ENCODE measurements around the gene WDR70. TPM values are rescaled to one million over a fixed set of nuclear protein-coding genes. Genes with fewer than 3 reads are reported as not detected.

The WDR70 gene
- total and polyA plus RNA-seq, 10 of the 15 experiments (the other 5 are each of a cell fraction or from before 2014, with no cell fraction given): 10.9 to 33.6 (median 29.1) TPM

- Histone ChIP-seq H3K9ac (ENCODE audit: control insufficient read depth, insufficient read depth, low read length) (no peak overlapping the region), H3K4me2 (ENCODE audit: control insufficient read depth, insufficient read depth) (no peak overlapping the region), H4K20me1 (ENCODE audit: control insufficient read depth, insufficient read depth) (no peaks in the 10 kb centered on the region), H2AFZ (ENCODE audit: control insufficient read depth, low read depth, low read length) (no peak overlapping the region), H3K36me3 (ENCODE audit: control insufficient read depth in 2 of 2, insufficient read depth in 2 of 2, low read length in 1 of 2) (no peaks in the 10 kb centered on the region), H3K4me3 (no peak overlapping the region), H3K4me1 (ENCODE audit: control insufficient read depth, insufficient read depth, low read length) (no peaks in the 10 kb centered on the region), H3K9me3 (replicated peaks; ENCODE audit: control insufficient read depth, insufficient read depth, low read length) (no peaks in the 10 kb centered on the region), H3K79me2 (ENCODE audit: control insufficient read depth, insufficient read depth, low read length) (no peaks in the 10 kb centered on the region), H3K27ac (ENCODE audit: control insufficient read depth, insufficient read depth) (no peak overlapping the region), H3K27me3 (replicated peaks in 1 of 2; ENCODE audit: control insufficient read depth in 2 of 2, insufficient read depth in 2 of 2, low read length in 1 of 2) (no peaks in the 10 kb centered on the region)
- ChIA-PET RAD21 (ENCODE audit: unreplicated experiment) (no interaction called here), POLR2A (no interaction called here), CTCF (interaction anchor here (0.9 to 1.6 kb wide), 3 partner anchors 9 to 152 kb away, joined by 3 to 7 read pairs (median 4); no protein-coding TSS in a partner anchor), SMC1A (ENCODE audit: uncharacterized antibody, unreplicated experiment) (interaction anchor here (1.0 kb wide), 1 partner anchor 155 kb away, joined by 3 read pairs; no protein-coding TSS in a partner anchor)
- ATAC-seq: no peak
- WGBS (ENCODE audit: insufficient coverage, insufficient replicate concordance, low lambda C conversion rate, missing lambda C conversion rate): 97% methylated on average over 2 of the region's 2 CpGs
- TF ChIP-seq IKZF2 (IDR thresholded peaks at IDR 0.05) (no peak), HCFC1 (IDR thresholded peaks at IDR 0.05; ENCODE audit: low read length) (no peak), ETV6 (conservative IDR thresholded peaks at IDR 0.05 in 1 of 2, IDR thresholded peaks at IDR 0.05 in 1 of 2; ENCODE audit: borderline replicate concordance in 1 of 2, low read depth in 1 of 2) (no peak), CHD1 (IDR thresholded peaks at IDR 0.05; ENCODE audit: low read depth, low read length) (no peak), MTA2 (IDR thresholded peaks at IDR 0.05; ENCODE audit: low read depth) (no peak), IRF4 (IDR thresholded peaks at IDR 0.05; ENCODE audit: low read depth, low read length) (no peak), SREBF1 (IDR thresholded peaks at IDR 0.05; ENCODE audit: low read length) (no peak), MEF2A (IDR thresholded peaks at IDR 0.05; ENCODE audit: insufficient read depth, low read depth, low read length) (no peak), CREM (IDR thresholded peaks at IDR 0.05; ENCODE audit: low read depth) (no peak), LARP7 (IDR thresholded peaks at IDR 0.05) (no peak), SP1 (IDR thresholded peaks at IDR 0.05; ENCODE audit: low read depth, low read length) (no peak), TCF3 (IDR thresholded peaks at IDR 0.05; ENCODE audit: borderline replicate concordance, insufficient read depth, low read depth, low read length) (no peak), BACH1 (IDR thresholded peaks at IDR 0.05; ENCODE audit: borderline replicate concordance) (no peak), ATF7 (IDR thresholded peaks at IDR 0.05; ENCODE audit: low read depth) (no peak), NRF1 (conservative IDR thresholded peaks at IDR 0.05; ENCODE audit: low read depth, low read length) (no peak), FOXM1 (IDR thresholded peaks at IDR 0.05; ENCODE audit: low read depth, low read length) (no peak), NFIC (IDR thresholded peaks at IDR 0.05; ENCODE audit: low read depth, low read length) (no peak)
- TF ChIP-seq, protein P1, sequence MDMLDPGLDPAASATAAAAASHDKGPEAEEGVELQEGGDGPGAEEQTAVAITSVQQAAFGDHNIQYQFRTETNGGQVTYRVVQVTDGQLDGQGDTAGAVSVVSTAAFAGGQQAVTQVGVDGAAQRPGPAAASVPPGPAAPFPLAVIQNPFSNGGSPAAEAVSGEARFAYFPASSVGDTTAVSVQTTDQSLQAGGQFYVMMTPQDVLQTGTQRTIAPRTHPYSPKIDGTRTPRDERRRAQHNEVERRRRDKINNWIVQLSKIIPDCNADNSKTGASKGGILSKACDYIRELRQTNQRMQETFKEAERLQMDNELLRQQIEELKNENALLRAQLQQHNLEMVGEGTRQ (IDR thresholded peaks at IDR 0.05; ENCODE audit: borderline replicate concordance, low read depth, low read length): no peak
- TF ChIP-seq, protein P2, sequence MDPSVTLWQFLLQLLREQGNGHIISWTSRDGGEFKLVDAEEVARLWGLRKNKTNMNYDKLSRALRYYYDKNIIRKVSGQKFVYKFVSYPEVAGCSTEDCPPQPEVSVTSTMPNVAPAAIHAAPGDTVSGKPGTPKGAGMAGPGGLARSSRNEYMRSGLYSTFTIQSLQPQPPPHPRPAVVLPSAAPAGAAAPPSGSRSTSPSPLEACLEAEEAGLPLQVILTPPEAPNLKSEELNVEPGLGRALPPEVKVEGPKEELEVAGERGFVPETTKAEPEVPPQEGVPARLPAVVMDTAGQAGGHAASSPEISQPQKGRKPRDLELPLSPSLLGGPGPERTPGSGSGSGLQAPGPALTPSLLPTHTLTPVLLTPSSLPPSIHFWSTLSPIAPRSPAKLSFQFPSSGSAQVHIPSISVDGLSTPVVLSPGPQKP (IDR thresholded peaks at IDR 0.05; ENCODE audit: low read depth, low read length): no peak
- in situ Hi-C loops (cut with MboI) (no loop called here), intact Hi-C loops (cut with micrococcal nuclease; ENCODE audit: unreplicated experiment) (no loop called here)
- no peak for FAIRE-seq
- no peak for DNase-seq (ENCODE audit: low read depth, low spot score)
- no TSS peak for BruUV-seq (replicated peaks)
These were observed 186.0 kb downstream of the WDR70 start for GRCh38 chr5:37565062-37565670.

Data from GM12878 (cell line).